Neutrophil (primary cell): ENCODE results near the gene FUT9.

ENCODE experiments used
- H3K27ac ChIP-seq: fragments of 200-600 bp; sonication (generic); 2 replicates; pipeline ENCODE4 v1.5.1; 2016; ENCODE audit warnings: mild to moderate bottlenecking, moderate library complexity
- H3K27me3 ChIP-seq: fragments of 200-600 bp; sonication (generic); 2 replicates; pipeline ENCODE4 v1.6.0; 2016; ENCODE audit warnings: mild to moderate bottlenecking
- H3K36me3 ChIP-seq: fragments of 200-600 bp; sonication (generic); 2 replicates; pipeline ENCODE4 v1.5.1; 2017
- H3K4me1 ChIP-seq, 2 experiments: fragments of 200-600 bp in 1 of 2; sonication (generic) in 1 of 2; 1 replicate in 1 of 2; 2 replicates in 1 of 2; pipeline versions ENCODE4 v1.5.1 to v1.6.1; 2013 to 2016; ENCODE audit warnings: low read depth in 1 of 2, low read length in 1 of 2, mild to moderate bottlenecking in 1 of 2, moderate library complexity in 1 of 2; ENCODE audit not compliant: control insufficient read depth in 1 of 2, insufficient read depth in 1 of 2
- H3K4me3 ChIP-seq, 2 experiments: fragments of 200-600 bp in 1 of 2; sonication (generic) in 1 of 2; 1 replicate in 1 of 2; 2 replicates in 1 of 2; pipeline ENCODE4 v1.5.1; 2013 to 2016; ENCODE audit warnings: low read depth in 1 of 2, low read length in 1 of 2, mild to moderate bottlenecking in 1 of 2, moderate library complexity in 1 of 2
- H3K9me3 ChIP-seq: fragments of 200-600 bp; sonication (generic); 2 replicates; pipeline ENCODE4 v1.5.1; 2016
- TF ChIP-seq, protein P1 (sequence below): fragments of 200-600 bp; sonication (generic); IDR thresholded peaks from 2 replicates; pipeline ENCODE4 v1.5.1; 2016; ENCODE audit warnings: antibody characterized with exemption

FUT9 gene

DNA sequence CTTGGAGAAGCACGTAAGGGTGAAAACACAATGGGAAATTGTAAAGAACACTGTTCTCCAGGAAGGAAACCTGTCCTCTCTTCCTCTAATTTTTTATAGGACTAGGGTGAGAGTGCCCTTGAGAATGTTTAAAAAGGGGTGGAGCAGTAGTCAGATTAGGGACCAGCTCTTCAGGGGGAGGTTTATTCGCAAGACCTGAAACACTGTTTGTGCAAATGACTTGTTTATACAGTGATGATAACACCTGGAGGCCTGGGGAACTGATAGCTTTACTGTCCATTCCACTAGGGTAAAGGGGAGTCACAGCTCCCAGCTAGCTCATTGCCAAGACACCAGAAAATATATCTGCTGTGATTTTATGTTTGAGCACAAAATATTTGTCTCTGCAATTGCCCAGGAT is 8.1 kb upstream of the FUT9 start:
- Histone ChIP-seq H3K36me3 (no peaks in the 10 kb centered on the region), H3K27me3 (no peaks in the 10 kb centered on the region), H3K4me1 (no peaks in the 10 kb centered on the region), H3K9me3 (no peaks in the 10 kb centered on the region), H3K27ac (no peak overlapping the region), H3K4me3 (no peak overlapping the region)
- TF ChIP-seq, protein P1, sequence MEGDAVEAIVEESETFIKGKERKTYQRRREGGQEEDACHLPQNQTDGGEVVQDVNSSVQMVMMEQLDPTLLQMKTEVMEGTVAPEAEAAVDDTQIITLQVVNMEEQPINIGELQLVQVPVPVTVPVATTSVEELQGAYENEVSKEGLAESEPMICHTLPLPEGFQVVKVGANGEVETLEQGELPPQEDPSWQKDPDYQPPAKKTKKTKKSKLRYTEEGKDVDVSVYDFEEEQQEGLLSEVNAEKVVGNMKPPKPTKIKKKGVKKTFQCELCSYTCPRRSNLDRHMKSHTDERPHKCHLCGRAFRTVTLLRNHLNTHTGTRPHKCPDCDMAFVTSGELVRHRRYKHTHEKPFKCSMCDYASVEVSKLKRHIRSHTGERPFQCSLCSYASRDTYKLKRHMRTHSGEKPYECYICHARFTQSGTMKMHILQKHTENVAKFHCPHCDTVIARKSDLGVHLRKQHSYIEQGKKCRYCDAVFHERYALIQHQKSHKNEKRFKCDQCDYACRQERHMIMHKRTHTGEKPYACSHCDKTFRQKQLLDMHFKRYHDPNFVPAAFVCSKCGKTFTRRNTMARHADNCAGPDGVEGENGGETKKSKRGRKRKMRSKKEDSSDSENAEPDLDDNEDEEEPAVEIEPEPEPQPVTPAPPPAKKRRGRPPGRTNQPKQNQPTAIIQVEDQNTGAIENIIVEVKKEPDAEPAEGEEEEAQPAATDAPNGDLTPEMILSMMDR: no peak

DNA sequence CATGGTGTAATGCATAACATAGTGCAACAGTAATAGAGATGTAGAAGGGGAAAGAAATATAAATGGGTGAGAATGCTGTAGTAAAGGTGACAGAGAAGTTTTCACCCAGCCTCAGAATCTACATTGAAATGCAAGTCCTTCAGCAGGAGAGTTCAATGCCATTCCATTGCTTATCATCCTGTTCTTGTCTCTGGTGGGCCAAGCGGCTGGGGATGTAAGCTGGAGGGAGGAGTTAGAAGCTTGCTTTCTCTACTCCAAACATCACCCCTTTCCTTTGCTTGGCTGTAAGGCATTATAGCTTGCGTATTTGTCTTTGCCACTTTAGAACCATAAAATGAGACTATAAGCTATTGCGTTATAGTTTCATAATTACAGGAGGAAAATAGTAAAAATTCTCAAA is 2.2 kb upstream of the FUT9 start:
- TF ChIP-seq, protein P1: no peak
- Histone ChIP-seq H3K4me3 (no peak overlapping the region), H3K4me1 (no peaks in the 10 kb centered on the region), H3K9me3 (no peaks in the 10 kb centered on the region), H3K36me3 (no peaks in the 10 kb centered on the region), H3K27ac (no peak overlapping the region), H3K27me3 (peaks cover 47% of the 10 kb centered on the region)

DNA sequence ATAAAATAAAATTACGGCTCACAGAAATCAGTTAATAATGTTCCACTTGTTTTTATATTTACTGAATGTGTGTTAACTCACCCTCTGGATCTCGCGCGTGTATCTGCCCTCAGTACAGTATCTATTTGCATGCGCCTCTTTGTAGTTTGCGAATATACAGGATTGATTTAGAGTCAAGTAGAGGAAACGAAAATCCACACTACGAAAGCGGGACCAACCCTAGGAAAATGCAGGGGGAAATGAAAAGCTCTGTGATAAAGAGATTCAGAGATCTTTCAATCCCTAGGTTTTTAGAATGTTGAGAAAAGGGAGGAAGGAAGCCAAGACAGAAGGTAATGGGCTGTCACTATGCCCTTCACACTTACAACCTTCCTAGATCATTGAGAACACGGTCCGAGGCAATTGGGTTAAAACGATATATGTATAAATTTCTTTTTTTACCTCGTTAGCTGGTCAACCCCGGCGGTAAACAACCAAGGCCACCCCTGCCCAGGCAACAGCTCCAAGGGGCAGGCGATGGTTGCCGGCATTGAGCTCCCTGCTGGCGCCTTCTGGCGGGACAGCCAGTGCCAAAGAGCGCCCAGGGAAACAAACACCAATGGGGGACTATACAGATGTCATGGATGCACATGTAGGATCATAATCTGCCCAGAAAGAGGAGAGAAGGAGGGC is 792 bp upstream of the FUT9 start:
- Histone ChIP-seq H3K27ac (no peak overlapping the region), H3K36me3 (no peaks in the 10 kb centered on the region)

DNA sequence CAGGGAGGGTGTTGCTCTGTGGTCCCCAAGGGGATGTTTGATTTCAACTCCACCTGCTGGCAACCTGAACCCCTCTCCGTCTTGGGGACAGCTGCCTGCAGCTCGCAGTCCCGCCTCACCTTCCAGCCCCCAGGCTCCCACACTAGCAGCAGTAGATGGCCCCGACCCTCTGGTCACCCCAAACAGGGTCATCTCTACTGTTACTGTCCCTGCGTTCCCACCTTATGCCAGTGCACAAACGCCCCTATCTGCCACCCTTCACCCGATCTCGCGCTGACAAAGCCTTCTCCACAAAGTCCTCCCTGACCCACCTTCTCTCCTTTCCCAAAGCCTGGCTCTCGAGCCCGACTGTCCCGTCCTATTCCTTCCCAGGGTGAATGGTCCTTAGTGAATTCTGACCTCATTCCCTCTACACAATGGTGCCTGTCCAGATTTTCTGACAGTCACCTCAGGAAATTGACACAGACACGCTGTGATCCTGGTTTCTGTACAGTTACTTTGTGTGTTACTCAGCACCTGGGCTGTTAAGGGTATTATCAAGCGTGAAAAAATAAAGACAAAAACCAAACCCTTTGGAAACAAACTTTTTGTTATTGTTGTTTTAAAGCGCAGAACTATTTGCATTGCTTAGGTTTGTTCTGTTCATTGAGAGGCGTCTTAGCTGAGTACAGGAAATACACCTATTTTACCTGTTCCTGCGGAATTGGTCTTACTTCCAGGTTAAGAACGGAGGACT is 728 bp downstream of the FUT9 start:
- TF ChIP-seq, protein P1: no peak
- H3K4me3 ChIP-seq: no peak overlapping the region

More for the DNA sequence above, 792 bp upstream of the FUT9 start:
- no peaks in the 10 kb centered on the region for H3K9me3 ChIP-seq
- TF ChIP-seq, protein P1: no peak
- H3K4me3 ChIP-seq: no peak overlapping the region
- H3K27me3 ChIP-seq: peaks cover 47% of the 10 kb centered on the region
- no peaks in the 10 kb centered on the region for H3K4me1 ChIP-seq

DNA sequence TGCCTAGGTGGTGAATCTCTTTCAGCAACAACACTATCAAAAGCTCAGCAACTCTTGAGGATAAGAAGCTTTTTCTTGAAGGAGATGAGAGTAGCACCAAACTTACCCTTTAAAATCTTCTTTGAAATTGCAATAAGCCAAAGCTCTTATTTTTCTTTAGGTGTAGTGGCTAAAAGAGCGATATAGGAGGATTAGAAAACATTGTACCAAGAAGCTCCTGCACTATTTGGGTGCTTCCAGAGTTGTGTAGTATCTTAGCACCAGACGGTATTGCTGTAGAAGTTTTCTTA is 1.2 kb downstream of the FUT9 start:
- Histone ChIP-seq H3K27me3 (peaks cover 47% of the 10 kb centered on the region), H3K27ac (no peak overlapping the region), H3K4me1 (no peaks in the 10 kb centered on the region), H3K36me3 (no peaks in the 10 kb centered on the region), H3K4me3 (no peak overlapping the region), H3K9me3 (no peaks in the 10 kb centered on the region)
- TF ChIP-seq, protein P1: no peak

More for the DNA sequence above, 728 bp downstream of the FUT9 start:
- H3K4me1 ChIP-seq: no peaks in the 10 kb centered on the region
- no peaks in the 10 kb centered on the region for H3K36me3 ChIP-seq
- no peak overlapping the region for H3K27ac ChIP-seq
- no peaks in the 10 kb centered on the region for H3K9me3 ChIP-seq
- peaks cover 47% of the 10 kb centered on the region for H3K27me3 ChIP-seq
